ENCODE results near the gene ZNRF4.

DNA sequence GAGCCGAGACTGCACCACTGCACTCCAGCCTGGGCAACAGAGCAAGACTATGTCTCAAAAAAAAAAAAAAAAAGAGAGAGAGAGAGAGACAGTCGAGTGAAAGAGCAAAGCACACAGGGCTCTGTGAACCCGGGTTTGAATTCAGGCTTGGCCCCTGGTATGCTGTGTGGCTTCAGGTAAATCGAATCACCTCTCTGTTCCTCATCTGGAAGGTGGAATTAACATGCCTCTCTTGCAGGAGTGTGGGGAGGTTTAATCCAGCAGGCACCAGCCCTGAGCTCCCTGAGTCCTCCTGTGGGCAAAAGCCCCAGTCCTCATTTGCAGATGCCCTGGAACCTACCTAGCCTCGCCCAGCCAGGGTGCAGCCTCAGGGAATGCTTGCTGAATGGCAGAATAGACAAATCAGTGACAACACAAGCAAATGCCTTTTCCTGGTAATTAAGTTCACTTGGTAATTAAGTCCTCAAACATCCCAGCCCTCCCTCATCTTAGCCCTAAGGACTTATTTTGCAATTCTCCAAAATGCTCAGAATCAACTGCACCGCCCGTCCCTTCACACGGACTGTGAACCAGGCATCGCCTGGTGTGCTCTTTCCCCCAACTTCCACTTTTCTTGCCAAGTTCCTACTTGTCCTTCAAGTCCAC lies 4.6 kb upstream of the ZNRF4 start:
- TF ChIP-seq CTCF (IDR thresholded peaks at IDR 0.05): no peak
- no peak for TF ChIP-seq EP300 (IDR thresholded peaks at IDR 0.05)
- TF ChIP-seq POLR2A (IDR thresholded peaks at IDR 0.05): no peak
